Activated CD8-positive, alpha-beta memory T cell treated with anti-CD3 and anti-CD28 coated beads, Interleukin-2, amount 50 U/mL, for 48 hours (primary cell): ENCODE measurements around the gene GATA3.

Experiments used
- DNase-seq: peaks from one replicate; pipeline ENCODE4 v3.0.0-alpha.2; 2020

GATA3 gene

DNA sequence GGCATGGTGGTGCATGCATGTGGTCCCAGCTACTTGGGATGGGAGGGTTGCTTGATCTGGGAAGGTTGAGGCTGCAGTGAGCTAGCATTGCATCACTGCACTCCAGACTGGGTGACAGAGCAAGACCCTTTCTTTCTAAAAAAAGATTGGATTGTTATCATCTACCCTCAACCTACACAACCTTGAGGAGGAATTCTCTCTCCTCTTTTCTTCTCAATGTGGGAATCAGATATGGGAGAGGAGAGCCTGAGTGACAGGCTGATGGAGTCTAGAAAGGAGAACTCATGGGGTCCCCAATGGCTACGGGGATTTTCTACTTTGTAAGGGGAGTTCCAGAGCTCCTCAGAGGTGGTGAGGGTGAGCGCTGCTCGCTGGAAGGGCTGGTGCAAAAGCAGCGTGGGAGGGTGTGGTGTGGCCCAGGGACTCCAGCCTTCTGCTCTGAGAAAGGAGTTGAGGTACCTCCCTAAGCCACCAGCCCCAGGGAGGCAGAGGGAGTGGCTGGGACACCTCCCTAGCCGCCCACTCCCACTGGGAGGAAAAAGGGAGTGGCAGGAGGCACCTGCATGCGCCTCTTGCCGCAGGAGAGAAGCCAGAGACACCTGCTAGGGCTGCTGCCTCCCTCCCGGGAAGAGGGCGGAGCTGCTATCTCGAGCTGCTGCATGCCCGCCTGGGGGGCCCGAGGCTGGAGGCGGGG lies 48.4 kb downstream of the GATA3 start:
- no peak for DNase-seq

DNA sequence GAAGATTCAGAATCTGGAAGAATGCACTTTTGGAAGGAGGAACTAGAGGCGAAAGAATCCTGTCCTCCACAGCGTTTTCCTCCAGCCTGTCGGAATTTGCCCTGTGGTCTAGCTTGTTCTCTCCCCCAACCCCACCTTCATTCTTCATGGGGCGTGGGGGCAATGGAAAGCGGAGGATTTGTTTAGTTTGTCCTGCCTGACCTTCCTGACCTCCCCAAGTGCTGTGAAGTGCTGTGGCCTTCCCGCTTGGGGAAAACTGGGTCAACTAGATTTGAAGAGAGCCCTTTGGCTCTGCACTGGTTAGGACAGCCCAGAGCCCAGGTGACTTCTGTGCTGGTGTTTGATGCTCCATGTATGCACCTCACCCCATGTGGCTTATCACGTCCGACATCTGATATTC lies 49.1 kb downstream of the GATA3 start:
- DNase-seq, result no peak

DNA sequence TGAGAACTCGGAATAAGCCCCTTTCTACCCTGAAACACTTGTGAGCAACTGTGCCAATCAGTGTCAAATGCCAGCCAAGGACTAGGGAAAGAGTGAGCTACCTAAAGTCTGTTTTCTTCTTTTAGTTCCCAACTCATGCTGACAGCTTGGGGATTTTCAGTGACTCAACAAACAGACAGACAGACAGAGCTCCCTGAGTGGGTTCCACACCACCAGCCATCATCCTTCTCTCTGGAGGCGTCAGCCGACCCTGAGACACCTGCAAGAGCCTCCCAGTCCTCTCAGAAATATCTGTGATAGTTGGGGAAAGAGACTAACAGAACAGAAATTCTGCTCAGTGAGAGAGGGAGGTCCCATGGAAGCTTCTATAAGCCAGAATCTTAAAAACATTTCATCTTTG lies 49.5 kb downstream of the GATA3 start:
- DNase-seq, result no peak

DNA sequence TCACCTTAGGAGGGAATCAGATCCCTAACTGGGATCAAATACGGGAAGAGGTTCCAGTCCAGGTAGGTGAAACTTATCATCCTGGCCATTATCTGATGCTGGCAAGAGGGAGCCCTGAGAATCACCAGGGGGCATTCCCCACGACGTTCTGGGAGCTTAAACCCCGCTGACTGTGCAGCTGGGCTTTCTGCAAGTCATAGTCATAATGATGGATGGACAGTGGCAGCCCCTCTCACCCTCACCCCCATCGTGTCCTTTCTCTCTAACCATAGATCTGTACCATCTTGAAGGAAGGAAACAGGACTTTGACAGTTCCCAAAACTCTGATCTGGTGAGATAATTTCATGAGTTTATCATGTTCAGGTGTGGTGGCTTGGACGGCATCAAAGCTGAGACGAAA lies 50.2 kb downstream of the GATA3 start:
- no peak for DNase-seq

DNA sequence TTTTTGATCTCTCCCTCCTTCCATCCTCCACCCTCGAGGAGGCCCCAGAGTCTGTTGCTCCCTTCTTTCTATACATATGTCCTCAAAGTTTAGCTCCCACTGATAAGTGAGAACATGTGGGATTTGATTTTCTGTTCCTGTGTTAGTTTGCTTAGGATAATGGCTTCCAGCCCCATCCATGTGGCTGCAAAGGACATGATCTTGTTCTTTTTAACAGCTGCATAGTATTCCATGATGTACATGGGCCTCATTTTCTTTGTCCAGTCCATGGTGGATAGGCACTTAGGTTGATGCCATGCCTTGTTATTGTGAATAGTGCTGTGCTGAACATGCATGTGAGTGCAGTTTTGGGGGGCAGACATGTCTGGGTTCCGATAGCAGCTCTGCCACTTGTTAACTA lies 51.4 kb downstream of the GATA3 start:
- no peak for DNase-seq

DNA sequence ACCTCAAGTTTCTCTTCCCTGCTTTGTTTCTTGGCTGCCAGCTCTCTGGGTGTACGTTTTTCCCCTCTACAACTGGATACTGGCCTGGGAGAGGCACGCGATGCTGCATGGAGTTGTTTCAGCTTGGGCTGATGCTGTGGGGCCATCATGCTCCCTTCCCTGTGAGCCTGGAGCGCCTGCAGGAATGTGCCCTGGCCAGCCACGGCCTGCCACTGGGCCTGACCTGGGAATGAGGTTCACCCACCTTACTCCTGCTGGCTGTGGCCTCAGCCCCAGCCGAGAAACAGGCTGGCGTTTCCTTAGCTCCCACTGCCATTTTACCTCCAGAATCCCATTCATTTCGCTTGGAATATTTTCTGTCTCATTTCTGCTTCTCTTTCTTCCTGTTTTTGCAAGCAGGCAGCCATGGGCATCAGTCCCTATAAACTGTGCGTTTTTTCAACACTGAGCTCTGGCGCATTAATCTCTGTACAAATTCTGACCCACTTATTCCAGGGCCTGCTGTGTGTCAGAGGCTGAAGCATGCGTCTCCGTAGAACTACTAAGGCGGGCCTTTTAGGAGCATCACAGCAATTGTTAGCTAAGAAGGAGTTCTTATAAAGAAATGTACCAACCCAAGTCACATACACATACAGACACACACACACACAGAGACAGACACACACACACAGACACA lies 57.9 kb downstream of the GATA3 start:
- DNase-seq, result no peak

DNA sequence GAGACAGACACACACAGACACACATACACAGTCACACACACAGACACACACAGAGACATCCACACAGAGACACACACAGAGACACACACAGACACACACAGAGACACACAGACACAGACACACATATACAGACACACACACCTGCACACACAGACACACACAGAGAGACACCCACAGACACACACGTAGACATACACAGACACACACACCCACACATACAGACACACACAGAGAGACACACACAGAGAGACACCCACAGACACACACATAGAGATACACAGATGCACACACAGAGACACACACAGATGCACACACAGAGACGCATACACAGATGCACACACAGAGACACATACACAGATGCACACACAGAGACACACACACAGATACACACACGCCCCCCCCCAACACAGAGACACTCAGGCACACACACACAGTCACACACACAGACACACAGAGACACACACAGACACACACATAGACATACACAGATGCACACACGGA lies 58.5 kb downstream of the GATA3 start:
- no peak for DNase-seq

DNA sequence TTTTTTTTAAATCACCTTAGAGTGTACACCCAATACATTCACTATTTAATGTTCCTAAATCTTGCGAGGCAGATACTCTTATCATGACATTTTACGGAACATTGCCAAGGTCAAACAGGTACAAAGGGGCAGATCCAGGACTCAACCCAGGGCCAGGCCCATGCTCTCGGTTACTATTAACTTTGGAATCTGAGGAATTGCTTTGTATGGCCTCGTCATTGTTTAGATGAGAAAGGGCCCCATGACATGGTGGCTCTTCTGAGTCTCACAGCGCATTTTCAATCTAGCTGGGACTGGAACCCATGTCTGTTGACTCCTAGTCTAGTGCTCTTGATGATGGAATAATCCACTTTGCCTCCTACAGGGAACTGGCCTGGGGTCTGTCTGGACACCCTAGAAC lies 59.1 kb downstream of the GATA3 start:
- no peak for DNase-seq

DNA sequence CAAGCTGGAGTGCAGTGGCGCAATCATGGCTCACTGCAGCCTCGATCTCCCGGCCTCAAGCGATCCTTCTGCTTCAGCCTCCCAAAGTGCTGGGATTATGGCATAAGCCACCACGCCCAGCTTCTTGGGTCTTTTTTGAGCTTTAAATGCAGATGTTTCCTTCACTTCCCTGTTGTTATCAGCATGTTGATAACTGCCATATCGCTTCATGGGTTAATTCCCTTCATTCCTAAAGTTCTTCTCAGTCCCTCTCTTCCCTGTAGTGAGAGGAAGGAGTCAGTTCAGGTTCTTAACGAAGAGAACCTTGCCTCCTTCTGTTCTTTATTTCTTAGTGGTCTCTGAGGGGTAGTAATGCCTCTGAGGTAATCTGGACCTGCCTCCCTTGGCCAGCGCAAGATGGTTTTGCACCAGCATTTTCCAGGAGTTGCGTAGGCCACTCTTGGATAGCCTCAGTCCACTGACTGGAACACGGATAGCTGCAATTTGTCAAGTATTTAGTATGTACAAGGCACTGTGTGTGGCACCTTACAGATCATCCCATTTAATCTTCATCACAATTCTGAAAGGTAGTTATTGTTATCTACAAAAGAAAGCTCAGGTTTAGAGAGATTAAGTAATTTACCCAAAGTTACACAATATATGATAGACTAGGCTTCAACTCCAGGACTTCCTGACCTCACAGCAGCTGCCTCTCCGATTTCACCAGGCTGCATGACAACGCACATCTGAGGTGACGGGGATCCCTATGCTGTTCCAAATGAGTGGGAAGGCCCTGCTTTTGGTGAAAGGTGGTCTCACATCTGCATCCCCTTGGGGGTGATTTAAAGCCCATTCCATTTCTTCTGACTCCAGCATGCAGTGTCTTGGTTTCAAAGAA lies 60.5 kb downstream of the GATA3 start:
- no peak for DNase-seq

DNA sequence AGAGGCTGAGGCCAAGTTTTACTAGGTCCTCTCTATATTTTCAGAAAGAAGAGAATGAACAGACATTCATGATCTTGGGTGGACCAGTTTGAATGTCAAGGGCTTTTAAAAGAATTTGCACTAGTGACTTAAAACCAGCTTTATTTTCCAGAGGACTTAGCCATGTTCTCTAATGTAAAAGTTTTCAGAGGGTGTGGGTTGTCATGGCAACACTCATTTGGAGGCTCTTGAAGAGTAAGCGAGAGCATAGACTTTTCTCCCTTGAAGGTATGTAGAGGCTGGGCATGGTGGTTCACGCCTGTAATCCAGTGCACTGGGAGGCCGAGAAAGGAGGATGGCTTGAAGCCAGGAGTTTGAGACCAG lies 61.1 kb downstream of the GATA3 start:
- no peak for DNase-seq

DNA sequence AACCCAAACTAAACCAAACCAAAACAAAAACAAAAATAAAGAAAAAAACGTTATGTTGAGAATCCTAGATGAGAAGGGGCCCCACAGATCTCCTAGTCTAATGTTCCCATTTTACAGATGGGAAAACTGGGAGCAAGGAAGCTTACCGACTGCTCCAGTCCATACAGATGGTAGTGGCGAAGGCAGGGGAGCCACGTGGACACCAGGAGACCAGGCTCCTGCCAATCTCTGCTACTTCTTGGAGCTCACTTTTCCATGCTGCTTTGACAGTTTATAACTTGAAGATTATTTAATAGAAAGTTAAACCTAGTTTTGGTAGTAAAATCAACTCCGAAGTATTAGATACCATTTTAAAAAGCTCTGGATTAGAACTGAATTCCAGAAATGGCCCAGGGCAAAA lies 62.0 kb downstream of the GATA3 start:
- no peak for DNase-seq

DNA sequence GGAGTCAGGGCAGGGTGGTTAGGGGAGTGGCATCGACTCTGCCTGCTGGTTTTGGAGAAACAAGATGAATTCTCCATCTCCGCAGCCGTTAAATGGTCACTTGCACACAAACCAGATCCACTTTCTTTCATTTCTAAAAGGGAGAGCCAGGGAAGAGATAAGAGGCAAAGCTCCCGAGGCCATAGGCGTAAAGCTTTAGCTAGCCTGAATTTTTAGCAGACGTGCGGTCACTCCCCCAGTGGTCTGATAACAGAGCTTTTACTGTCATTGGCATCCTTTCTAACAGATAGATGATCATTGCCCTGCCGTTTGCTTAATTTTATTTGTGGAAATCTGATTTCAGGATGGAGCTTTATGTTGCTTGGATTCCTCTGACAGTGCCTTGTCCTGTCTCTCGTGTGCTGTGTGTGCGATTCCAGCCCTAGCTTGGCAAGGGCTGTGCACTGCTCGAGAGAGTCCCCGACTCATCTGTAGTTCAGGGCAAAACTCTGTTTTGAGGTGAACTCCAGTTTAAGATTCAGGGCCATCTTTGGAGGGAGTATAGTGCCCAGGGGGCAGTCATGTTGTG lies 62.5 kb downstream of the GATA3 start:
- DNase-seq, result no peak

DNA sequence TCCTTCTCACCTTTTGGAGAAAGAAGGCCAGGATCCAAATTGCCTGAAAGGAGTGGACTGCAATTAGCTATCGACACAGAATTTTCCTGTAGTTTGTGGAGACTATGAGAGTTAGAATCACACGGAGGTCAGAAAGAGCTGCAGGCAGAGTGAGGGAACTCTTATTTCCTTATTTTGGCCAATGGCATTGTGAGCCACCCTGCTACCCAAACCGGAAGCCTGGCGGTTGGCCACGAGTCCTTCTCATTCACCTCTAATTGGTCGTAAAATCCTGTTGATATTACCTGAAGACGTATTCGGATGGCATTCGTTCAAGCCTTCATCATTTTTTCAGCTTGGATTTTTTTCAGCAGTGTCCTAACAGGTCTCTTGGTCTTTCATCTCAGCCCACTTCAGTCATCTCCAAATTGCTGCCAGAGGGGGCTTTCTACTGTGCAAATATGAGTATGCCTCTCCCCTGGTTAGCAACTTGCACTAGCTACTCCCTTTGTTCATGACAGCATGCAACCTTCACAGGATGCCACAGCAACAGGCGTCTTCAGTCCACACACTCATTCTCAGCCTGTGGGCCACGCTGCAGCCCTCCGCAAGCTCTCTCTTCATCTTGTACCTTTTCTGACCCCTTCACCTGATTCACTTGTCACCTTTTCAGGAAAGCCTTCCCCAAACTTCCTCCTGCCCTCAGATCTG lies 66.9 kb downstream of the GATA3 start:
- no peak for DNase-seq

DNA sequence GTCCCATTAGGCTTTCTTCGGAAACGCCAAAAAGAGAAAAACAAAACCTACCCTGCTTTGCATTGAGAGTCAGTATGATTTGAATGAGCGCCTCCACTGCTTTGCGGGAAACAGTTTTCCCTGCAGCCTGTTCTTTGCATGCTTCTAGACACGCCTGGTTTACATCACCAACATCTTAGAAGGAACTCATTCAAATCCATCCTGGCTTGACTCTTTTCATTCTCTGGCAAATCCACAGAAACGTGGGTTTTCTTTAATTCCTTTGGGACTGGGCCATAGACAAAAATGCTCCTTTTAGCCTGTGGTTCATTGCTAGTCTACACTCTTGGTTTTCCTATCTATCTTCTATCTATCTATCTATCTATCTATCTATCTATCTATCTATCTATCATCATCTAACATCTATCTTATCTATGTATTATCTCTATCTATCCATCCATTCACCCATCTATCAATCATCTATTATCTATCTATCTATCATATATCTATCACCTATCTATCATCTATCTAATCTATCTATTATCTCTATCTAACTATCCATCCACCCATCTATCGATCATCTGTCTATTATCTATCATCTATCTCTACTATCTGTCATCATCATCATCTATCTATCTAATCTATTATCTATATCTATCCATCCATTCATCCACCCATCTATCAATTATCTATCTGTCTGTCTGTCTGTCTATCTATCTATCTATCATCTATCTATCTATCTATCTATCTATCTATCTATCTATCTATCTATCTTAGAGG lies 68.3 kb downstream of the GATA3 start:
- DNase-seq, result no peak

DNA sequence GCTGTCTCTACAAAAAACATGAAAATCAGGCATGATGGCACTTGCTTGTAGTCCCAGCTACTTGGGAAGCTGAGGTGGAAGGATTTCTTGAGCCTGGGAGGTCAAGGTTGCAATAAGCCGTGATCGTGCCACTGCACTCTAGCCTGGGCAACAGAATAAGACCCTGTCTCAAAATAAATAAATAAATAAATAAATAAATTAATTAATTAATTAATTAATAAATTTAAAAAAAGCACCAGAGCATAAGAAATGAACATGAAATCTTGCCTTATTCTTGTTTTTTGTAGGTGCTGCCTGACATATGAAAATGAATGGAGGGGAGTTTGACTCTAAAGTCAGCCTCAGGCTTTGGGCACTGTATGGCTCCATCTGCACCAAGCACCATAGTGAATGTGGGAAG lies 69.9 kb downstream of the GATA3 start:
- no peak for DNase-seq
